SK-N-DZ (cell line): ENCODE results near the gene PCDHGB2.
"Not testable (repeated sequence)": the region's sequence is repeated elsewhere in the genome, so short reads cannot be mapped to it uniquely, and the experiment has no call there.

Experiments used
- DNase-seq: peaks from one replicate; pipeline ENCODE4 v3.0.0-alpha.2; 2015; ENCODE audit warnings: low spot score

The PCDHGB2 gene

DNA sequence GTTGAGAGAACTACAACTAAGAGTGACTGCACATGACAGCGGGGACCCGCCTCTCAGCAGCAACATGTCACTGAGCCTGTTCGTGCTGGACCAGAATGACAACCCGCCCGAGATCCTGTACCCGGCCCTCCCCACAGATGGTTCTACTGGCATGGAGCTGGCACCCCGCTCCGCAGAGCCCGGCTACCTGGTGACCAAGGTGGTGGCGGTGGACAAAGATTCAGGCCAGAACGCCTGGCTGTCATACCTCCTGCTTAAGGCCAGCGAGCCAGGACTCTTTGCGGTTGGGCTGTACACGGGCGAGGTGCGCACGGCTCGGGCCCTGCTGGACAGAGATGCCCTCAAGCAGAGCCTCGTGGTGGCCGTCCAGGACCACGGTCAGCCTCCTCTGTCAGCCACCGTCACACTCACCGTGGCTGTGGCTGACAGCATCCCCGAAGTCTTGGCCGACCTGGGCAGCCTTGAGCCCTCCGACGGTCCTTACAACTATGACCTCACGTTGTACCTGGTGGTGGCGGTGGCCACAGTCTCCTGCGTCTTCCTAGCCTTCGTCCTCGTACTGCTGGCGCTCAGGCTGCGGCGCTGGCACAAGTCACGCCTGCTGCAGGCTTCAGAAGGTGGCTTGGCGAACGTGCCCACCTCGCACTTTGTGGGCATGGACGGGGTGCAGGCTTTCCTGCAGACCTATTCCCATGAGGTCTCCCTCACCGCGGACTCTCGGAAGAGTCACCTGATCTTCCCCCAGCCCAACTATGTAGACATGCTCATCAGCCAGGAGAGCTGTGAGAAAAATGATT, 24.9 kb downstream of the PCDHGB2 start:
- DNase-seq: no peak

DNA sequence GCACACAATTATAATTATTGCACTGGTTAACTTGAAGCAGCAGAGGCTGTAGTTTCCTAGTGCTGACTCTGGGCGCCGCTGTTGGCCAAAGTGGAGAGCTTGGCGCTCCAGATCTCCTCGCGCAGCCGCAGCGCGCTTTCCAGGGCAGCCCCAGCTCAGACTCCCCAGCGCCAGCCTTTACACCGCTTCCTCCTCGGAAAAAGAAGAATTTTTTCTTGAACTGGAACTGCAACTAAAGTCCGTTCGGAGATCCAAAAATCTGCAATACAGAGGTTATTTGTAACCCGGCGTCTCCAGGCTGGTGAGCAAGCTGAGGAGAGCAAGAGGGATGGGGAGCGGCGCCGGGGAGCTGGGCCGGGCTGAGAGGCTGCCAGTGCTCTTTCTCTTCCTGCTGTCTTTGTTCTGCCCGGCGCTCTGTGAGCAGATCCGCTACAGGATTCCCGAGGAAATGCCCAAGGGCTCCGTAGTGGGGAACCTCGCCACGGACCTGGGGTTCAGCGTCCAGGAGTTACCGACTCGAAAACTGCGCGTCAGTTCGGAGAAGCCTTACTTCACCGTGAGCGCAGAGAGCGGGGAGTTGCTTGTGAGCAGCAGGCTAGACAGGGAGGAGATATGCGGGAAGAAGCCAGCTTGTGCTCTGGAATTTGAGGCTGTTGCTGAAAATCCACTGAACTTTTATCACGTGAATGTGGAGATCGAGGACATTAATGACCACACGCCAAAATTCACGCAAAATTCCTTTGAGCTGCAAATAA, 27.9 kb downstream of the PCDHGB2 start, which contains the start of gene PCDHGB4:
Gene PCDHGB4 (plus strand): TSS at position 142 of the 755 bp plus-strand sequence. CDS start 187 bp downstream, at position 329.
- not testable (repeated sequence) for DNase-seq

- DNase-seq: no peak
These were observed 28.9 kb downstream of the PCDHGB2 start for GRCh38 chr5:141388661-141389060.

DNA sequence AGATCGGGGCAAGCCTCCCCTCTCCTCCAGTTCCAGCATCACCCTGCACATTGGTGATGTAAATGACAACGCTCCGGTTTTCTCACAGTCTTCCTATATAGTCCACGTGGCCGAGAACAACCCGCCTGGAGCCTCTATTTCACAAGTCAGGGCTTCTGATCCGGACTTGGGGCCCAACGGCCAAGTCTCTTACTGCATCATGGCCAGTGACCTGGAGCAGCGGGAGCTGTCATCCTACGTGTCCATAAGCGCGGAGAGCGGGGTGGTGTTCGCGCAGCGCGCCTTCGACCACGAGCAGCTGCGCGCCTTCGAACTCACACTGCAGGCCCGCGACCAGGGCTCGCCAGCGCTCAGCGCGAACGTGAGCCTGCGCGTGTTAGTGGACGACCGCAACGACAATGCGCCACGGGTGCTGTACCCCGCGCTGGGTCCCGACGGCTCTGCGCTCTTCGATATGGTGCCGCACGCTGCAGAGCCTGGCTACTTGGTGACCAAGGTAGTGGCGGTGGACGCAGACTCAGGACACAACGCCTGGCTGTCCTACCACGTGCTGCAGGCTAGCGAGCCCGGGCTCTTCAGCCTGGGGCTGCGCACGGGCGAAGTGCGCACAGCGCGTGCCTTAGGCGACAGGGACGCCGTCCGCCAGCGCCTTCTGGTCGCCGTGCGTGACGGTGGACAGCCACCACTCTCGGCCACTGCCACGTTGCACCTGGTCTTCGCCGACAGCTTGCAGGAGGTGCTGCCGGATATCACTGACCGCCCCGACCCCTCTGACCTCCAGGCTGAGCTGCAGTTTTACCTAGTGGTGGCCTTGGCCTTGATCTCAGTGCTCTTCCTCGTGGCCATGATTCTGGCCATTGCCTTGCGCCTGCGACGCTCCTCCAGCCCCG, 29.6 kb downstream of the PCDHGB2 start:
- no peak for DNase-seq

DNA sequence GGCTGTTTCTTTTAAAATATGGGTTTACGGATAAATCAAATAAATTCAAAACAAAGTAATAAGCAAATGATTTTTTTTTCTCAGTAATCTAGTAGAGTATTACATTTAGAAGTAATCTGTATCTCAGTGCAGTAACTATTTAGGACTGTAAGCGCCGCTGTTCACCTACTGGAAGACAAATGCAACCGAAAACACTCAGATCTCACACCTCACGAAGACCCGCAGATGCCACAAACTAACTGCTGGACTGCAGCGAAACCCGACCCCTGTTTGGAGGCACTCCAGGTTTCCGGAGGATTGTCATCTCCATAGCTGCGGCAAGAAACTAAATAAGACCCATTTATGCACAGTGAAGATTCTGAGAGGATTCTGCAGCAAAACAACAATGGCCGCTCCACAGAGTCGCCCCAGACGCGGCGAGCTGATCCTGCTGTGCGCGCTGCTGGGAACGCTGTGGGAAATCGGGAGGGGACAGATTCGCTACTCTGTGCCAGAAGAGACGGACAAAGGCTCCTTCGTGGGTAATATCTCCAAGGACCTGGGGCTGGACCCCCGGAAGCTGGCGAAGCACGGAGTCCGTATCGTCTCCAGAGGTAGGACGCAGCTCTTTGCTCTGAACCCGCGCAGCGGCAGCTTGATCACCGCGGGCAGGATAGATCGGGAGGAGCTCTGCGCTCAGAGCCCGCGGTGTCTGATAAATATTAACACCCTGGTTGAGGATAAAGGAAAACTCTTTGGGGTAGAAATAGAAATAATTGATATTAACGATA, 32.8 kb downstream of the PCDHGB2 start, which contains the start of gene PCDHGA8:
Gene PCDHGA8 (plus strand): TSS at position 205 of the 770 bp plus-strand sequence. CDS start 181 bp downstream, at position 386.
- DNase-seq: no peak

DNA sequence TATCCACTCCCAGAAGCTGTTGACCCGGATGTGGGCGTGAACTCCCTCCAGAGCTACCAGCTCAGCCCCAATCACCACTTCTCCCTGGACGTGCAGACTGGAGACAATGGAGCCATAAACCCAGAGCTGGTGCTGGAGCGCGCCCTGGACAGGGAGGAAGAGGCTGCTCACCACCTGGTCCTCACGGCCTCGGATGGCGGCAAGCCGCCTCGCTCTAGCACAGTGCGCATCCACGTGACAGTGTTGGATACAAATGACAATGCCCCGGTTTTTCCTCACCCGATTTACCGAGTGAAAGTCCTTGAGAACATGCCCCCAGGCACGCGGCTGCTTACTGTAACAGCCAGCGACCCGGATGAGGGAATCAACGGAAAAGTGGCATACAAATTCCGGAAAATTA, 33.5 kb downstream of the PCDHGB2 start:
- no peak for DNase-seq

- DNase-seq: not testable (repeated sequence)
These were observed 34.8 kb downstream of the PCDHGB2 start for GRCh38 chr5:141394401-141395187.

GRCh38 chr5:141397756-141398551, 38.2 kb downstream of the PCDHGB2 start, which contains the start of gene PCDHGB5:
PCDHGB5 (plus strand) TSS chr5:141397947; CDS start chr5:141398128, 181 bp downstream.
- DNase-seq: not testable (repeated sequence)

- DNase-seq: no peak
These were observed 38.8 kb downstream of the PCDHGB2 start for GRCh38 chr5:141398608-141399007.

DNA sequence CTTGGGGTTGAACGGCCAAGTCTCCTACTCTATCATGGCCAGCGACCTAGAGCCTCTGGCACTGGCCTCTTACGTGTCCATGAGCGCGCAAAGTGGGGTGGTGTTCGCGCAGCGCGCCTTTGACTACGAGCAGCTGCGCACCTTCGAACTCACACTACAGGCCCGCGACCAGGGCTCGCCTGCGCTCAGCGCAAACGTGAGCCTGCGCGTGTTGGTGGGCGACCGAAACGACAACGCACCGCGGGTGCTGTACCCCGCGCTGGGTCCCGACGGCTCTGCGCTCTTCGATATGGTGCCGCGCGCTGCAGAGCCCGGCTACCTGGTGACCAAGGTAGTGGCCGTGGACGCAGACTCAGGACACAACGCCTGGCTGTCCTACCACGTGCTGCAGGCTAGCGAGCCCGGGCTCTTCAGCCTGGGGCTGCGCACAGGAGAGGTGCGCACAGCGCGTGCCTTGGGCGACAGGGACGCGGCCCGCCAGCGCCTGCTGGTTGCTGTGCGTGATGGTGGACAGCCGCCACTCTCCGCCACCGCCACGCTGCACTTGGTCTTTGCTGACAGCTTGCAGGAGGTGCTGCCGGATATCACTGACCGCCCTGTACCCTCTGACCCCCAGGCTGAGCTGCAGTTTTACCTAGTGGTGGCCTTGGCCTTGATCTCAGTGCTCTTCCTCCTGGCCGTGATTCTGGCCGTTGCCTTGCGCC, 39.9 kb downstream of the PCDHGB2 start:
- DNase-seq: no peak

GRCh38 chr5:141402553-141403243, 42.9 kb downstream of the PCDHGB2 start, which contains the start of gene PCDHGA9:
PCDHGA9 (plus strand) TSS chr5:141402778; CDS start chr5:141402953, 175 bp downstream.
- DNase-seq: peak; percentile 47

DNA sequence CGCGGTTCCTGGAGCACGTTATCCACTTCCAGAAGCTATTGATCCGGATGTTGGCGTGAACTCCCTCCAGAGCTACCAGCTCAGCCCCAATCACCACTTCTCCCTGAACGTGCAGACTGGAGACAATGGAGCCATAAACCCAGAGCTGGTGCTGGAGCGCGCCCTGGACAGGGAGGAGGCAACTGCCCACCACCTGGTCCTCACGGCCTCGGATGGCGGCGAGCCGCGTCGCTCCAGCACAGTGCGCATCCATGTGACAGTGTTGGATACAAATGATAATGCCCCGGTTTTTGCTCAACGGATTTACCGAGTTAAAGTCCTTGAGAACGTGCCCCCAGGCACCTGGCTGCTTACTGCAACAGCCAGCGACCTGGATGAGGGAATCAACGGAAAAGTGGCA, 43.6 kb downstream of the PCDHGB2 start:
- DNase-seq: no peak

GRCh38 chr5:141407790-141408505, 48.2 kb downstream of the PCDHGB2 start, which contains the start of gene PCDHGB6:
PCDHGB6 (plus strand) TSS chr5:141408021; CDS start chr5:141408203, 182 bp downstream.
- peak; percentile 73 for DNase-seq

GRCh38 chr5:141409598-141410306, 50.0 kb downstream of the PCDHGB2 start:
- no peak for DNase-seq

- no peak for DNase-seq
These were observed 51.8 kb downstream of the PCDHGB2 start for GRCh38 chr5:141411575-141411974.
